D721Med (cell line): Measurements from ENCODE around the gene CRPPA.
"Not testable (repeated sequence)": the region's sequence is repeated elsewhere in the genome, so short reads cannot be mapped to it uniquely, and the experiment has no call there.

Source experiments
- DNase-seq: peaks from one replicate; pipeline ENCODE4 v3.0.0; 2011; ENCODE audit warnings: low spot score; ENCODE audit not compliant: insufficient read length
- FAIRE-seq: peaks from 2 replicates; lab custom pipeline; 2011; peaks lifted over from hg19 to GRCh38; lab: Jason Lieb, UNC
- CTCF ChIP-seq: IDR thresholded peaks from 2 replicates; pipeline ENCODE4 v1.5.1; 2012; ENCODE audit warnings: mild to moderate bottlenecking, control low read depth; ENCODE audit not compliant: insufficient read depth; ENCODE audit errors: missing control alignments

The CRPPA gene

GRCh38 chr7:16421333-16422102 is at the start of gene CRPPA:
Gene CRPPA, minus strand, starts transcription at chr7:16421538. Its CDS starts 216 bp downstream, at chr7:16421322.
- FAIRE-seq (no peak), DNase-seq (no peak)
- TF ChIP-seq CTCF: no peak

- no peak for DNase-seq
Observed at GRCh38 chr7:16465469-16466361, 44.4 kb upstream of the CRPPA start, which contains the start of gene SOSTDC1. Gene SOSTDC1, minus strand, starts transcription at chr7:16465738. Its CDS starts 70 bp downstream, at chr7:16465668.

GRCh38 chr7:16463949-16464715 is 42.8 kb upstream of the CRPPA start:
- DNase-seq: no peak
- no peak for FAIRE-seq
- TF ChIP-seq CTCF: no peak

More at GRCh38 chr7:16465469-16466361, 44.4 kb upstream of the CRPPA start, which contains the start of gene SOSTDC1:
- TF ChIP-seq CTCF: no peak
- no peak for FAIRE-seq

GRCh38 chr7:16463520-16463919 is 42.2 kb upstream of the CRPPA start:
- TF ChIP-seq CTCF: no peak
- no peak for FAIRE-seq
- no peak for DNase-seq

GRCh38 chr7:16462431-16462889 is 41.1 kb upstream of the CRPPA start:
- no peak for DNase-seq
- TF ChIP-seq CTCF: no peak
- FAIRE-seq: no peak

GRCh38 chr7:16460789-16461493 is 39.6 kb upstream of the CRPPA start:
- FAIRE-seq: no peak
- TF ChIP-seq CTCF: no peak
- DNase-seq: no peak

GRCh38 chr7:16456303-16456702 is 35.0 kb upstream of the CRPPA start:
- DNase-seq, FAIRE-seq: not testable (repeated sequence)
